Measurements from ENCODE around the gene SUPT6H.

DNA sequence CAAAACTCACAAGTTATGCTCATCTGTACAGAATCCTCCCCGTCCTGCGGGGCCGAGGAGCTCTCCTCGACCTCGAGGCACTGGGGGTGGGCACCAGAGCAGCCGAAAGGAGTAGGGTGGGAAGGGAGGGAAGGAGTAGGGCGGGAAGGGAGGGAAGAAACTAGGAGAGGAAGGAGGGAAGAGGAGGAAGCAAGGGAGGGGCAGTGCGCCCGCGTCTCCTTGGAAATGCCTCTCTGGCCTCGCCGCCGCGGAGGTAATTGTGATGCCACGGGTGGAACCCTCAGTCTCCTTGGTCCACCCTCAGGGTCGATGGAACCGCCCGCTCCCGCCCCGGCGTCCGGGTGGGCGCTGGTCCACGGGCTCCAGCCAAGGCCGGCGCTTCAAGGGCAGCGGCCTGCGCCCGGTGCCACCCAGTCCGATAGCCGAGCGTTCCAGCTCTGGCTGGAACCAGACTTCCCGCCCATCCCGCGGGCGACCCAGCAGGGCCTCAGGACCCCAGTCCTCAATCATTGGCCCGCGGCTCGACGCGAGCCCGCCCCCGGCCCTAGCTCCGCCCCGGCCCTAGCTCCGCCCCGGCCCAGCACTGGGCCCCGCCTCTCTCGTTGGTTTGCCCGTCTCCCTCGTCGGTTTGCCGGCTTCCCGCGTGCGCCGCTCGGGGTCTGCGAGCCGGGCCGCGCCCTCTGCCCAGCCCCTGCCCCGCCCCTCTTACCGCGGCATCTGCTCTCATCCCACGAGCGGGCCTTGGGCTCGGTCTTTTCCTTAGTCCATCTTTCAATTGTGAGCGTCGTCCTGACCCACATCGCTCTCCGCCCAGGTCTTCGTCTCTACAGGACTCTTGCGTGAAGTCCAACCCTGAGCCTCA, 49.1 kb downstream of the SUPT6H start:
- TF ChIP-seq, protein P1, sequence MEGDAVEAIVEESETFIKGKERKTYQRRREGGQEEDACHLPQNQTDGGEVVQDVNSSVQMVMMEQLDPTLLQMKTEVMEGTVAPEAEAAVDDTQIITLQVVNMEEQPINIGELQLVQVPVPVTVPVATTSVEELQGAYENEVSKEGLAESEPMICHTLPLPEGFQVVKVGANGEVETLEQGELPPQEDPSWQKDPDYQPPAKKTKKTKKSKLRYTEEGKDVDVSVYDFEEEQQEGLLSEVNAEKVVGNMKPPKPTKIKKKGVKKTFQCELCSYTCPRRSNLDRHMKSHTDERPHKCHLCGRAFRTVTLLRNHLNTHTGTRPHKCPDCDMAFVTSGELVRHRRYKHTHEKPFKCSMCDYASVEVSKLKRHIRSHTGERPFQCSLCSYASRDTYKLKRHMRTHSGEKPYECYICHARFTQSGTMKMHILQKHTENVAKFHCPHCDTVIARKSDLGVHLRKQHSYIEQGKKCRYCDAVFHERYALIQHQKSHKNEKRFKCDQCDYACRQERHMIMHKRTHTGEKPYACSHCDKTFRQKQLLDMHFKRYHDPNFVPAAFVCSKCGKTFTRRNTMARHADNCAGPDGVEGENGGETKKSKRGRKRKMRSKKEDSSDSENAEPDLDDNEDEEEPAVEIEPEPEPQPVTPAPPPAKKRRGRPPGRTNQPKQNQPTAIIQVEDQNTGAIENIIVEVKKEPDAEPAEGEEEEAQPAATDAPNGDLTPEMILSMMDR (IDR thresholded peaks at IDR 0.05) = no peak
- peak; percentile 63 to 78 for TF ChIP-seq POLR2A (IDR thresholded peaks at IDR 0.05)
